ENCODE measurements around the gene CLK2.
A peak's percentile ranks its signal among the peaks of the same experiment; 100 is the strongest.
"Not testable (repeated sequence)": the region's sequence is repeated elsewhere in the genome, so short reads cannot be mapped to it uniquely, and the experiment has no call there.

The CLK2 gene

GRCh38 chr1:155295942-155296267 is 22.6 kb upstream of the CLK2 start:
- DNase-seq = no peak

DNA sequence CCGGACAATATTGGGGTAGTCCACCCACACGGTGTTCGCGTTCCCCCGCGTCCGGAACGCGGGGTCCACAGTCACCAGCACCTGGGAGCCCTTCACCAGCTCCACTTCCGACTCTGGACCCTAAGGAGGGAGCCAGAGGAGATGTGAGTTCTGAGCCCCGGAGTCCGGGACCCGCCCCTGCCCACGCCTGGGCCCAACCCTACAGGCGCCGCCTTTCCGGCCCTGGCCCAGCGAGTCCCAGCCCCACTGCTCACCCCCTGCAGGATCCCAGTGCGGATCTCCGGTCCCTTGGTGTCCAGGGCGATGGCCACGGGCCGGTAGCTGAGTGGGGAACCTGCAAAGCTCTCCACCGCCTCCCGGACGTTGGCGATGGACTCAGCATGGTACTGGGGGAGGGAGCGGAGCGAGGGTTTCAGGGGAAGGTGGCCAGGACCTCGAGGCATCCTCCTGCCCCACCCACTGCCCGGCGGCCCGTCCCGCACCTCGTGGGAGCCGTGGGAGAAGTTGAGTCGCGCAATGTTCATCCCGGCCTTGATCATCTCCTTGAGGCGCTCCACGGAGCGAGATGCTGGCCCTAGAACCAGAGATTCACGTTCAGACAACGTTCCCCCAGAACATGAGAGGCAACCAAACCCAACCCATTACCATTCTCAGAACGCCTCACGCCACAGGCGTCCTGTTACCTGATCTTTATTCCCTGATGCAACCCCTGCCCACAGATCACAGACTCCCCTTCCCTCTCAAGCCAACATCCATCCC is 22.1 kb upstream of the CLK2 start:
- no peak for DNase-seq

DNA sequence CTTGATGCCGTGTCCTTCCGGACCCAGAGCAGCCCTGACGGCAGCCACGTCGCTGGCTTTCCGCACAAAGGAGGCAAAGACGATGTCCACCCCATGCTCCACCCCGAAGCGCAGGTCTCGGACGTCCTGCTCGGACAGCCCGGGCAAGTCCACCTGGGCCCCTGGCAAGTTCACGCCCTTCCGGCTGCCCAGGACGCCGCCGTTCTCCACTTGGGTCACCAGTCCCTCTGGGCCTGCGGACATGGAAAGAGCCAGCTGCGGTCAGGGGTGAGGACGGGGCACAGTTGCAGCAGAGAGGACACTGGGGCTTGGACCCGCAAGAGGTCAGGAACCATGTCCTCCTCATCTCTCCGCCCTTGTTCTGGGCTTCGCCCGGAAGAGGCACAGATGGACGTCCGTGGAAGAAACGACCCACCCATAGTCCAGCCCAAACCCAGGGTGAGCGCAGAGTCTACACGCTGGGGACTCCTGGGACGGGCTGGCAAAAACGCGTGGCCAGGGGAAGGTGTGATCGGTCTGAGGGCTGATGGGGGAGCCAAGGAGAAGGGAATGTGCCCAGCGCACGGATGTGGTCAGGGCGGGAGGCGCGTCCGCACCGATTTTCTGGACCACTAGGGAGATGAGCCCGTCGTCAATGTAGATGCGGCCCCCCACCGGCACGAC is 21.3 kb upstream of the CLK2 start:
- DNase-seq = no peak

DNA sequence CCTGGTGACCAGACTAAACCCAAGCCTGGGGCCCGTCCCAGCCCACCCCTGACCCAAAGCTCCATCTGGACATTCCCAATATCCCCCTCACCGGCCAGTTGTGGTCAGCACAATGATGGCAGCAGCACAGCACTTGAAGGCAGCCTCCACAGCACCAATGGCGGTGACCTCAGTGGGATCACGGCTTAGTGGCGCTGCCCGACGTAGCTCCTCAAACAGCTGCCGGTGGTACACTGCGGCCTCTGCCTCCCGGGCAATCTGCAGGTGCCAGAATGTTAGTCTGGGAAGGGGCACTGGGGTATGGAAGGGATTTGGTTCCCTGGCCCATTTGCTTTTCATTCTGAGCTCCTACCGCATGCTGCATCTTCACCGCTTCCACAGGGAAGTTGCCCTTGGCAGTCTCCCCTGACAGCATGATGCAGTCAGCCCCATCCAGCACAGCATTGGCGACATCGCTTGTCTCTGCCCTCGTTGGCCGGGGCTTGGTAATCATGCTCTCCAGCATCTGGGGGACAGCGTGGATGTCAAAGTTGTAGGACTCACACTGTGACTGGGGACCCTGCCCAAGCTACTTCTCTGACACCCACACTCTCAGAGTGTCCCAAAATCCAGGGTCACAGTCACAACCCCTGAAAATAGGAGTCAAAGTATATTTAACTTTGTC is 19.9 kb upstream of the CLK2 start:
- no peak for DNase-seq

- DNase-seq = not testable (repeated sequence)
These were observed 17.7 kb upstream of the CLK2 start for GRCh38 chr1:155291006-155291405.

GRCh38 chr1:155287987-155288543 is 14.8 kb upstream of the CLK2 start:
- DNase-seq = no peak

GRCh38 chr1:155286544-155286943 is 13.2 kb upstream of the CLK2 start:
- DNase-seq = no peak

DNA sequence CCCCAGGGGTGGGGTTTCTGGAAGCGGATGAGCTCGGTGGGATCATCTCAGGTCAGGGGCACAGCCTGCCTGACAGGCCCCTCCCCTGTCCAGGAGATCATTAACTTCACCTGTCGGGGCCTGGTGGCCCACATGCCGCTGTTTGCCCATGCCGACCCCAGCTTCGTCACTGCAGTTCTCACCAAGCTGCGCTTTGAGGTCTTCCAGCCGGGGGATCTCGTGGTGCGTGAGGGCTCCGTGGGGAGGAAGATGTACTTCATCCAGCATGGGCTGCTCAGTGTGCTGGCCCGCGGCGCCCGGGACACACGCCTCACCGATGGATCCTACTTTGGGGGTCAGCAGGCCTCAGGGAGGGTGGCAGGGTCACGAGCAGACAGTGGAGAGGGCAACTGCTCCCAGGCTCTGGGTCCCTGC is 12.3 kb upstream of the CLK2 start:
- DNase-seq = no peak

DNA sequence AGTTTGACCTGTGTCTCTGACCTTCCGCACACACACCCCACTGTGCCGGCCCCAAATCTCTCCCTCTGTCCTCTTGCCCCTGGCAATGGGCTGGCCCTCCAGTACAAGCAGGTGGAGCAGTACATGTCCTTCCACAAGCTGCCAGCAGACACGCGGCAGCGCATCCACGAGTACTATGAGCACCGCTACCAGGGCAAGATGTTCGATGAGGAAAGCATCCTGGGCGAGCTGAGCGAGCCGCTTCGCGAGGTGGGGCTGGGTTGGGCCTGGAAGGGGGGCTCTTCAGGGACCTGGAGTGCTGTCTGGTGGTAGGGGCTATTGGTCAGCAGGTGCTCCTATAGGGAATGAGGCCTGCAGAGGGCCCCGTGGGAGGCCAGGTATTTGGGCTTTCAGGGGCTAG is 11.8 kb upstream of the CLK2 start:
- DNase-seq = no peak

- no peak for DNase-seq
These were observed 11.2 kb upstream of the CLK2 start for GRCh38 chr1:155284476-155284875.

DNA sequence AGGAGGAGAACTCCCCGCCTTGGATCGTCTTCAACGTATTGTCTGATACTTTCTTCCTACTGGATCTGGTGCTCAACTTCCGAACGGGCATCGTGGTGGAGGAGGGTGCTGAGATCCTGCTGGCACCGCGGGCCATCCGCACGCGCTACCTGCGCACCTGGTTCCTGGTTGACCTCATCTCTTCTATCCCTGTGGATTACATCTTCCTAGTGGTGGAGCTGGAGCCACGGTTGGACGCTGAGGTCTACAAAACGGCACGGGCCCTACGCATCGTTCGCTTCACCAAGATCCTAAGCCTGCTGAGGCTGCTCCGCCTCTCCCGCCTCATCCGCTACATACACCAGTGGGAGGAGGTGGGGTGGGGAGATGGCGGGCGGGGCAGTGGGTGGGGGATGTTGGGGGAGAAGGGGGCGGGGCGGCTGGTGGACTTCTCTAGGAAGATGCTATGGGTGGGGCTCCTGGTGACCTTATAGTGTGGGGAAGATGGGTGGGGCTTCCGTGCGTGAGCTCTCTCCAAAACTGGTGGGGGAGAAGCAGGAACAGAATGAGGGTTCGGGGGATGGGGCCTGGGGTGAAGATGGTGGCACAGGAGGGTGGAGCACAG is 9.3 kb upstream of the CLK2 start:
- no peak for DNase-seq

DNA sequence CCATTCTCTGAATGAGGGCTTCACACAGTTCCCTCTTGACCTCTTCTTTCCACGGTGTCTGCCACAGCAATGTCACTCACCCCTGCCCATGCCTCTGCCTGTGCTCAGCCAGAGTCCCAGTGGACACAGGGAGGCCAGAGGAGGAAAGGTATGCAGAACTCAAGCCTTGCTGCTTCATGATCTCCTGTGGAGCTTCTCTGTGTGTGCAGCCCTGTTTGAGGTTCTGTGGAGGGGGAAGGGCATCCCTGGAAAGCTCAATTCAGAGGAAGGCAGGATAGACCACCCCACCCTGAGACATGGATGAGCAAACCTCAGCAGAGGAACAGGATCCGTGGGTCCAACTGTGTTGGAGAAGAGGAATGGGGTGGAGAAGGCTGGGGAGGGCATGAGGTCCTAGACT is 6.0 kb upstream of the CLK2 start:
- DNase-seq = no peak

- DNase-seq = no peak
These were observed 5.4 kb upstream of the CLK2 start for GRCh38 chr1:155278689-155279160.

- peak; percentile 68 to 88 (median 78) for DNase-seq
These were observed 4.8 kb upstream of the CLK2 start for GRCh38 chr1:155277902-155278688.

DNA sequence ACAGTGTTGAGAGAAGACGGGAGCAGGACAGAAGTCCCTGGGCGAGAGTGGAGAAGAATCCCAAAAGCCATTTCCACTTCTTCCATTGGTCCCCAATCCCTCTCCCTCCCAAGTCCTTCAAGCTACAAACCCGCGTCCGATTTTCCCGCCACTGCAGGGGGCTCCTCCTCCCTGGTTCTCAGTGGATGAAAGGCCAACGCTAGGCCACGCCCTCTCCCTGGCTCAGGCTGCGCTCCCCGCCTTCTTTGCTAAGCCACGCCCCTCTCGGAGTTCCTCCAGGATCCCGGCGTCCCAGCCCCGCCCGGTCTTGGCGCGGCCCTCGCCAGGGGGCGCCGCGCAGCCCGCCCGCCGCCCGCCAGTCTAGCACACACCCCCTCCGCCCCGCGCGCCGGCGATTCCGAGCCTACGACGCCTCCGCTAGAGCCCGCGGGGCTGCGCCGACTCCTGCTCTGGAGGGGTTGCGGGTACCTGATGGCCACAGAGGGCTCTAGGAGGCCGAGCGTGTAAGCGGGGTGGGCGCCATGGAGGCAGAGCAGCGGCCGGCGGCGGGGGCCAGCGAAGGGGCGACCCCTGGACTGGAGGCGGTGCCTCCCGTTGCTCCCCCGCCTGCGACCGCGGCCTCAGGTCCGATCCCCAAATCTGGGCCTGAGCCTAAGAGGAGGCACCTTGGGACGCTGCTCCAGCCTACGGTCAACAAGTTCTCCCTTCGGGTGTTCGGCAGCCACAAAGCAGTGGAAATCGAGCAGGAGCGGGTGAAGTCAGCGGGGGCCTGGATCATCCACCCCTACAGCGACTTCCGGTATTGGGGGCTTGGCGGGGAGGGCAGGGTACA is 4.0 kb upstream of the CLK2 start, which contains the start of gene HCN3:
TSS of gene HCN3 (plus strand) at position 394 of the 832 bp plus-strand sequence. CDS start at position 522, 128 bp downstream.
- peak; percentile 58 to 90 (median 77) for DNase-seq

GRCh38 chr1:155272466-155273342 is 600 bp downstream of the CLK2 start:
- peak in 1 of 6 experiments; percentile 52 for DNase-seq

- no peak for DNase-seq
These were observed 3.9 kb downstream of the CLK2 start for GRCh38 chr1:155269381-155269780.

- no peak for DNase-seq
These were observed 4.7 kb downstream of the CLK2 start for GRCh38 chr1:155268630-155269029.

DNA sequence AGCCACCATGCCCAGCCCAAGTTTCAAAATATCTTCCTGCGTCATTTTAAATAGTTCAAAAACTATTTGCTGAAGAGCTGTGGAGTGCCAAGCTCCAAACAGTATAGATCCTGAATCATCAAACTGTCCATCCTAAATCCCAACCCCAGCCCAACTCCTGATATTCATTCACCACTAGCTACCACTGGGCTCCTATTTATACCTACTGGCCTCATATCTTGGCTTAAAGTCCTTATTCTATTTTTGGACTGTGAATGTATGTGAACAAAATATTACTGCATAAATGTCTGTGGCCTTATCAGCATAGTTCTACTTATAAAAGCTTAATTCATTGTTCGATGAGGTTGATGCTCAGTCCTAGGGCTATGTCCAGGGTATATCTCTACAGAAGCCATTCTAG is 5.9 kb downstream of the CLK2 start:
- DNase-seq = no peak

- no peak for DNase-seq
These were observed 6.8 kb downstream of the CLK2 start for GRCh38 chr1:155266553-155266952.

Measured in stimulated activated naive CD4-positive, alpha-beta T cell (primary cell).